ENCODE data around the gene TSEN54. TPM values are rescaled to one million over a fixed set of nuclear protein-coding genes. Genes with fewer than 3 reads are reported as not detected.

The TSEN54 gene
- polyA plus RNA-seq, 1 of the 3 experiments (the other 2 are of a cell fraction) = 29.8 TPM

GRCh38 chr17:75490953-75491649 is 25.2 kb upstream of the TSEN54 start:
- WGBS (ENCODE audit: low lambda C conversion rate) = 95% methylated on average over 18 of the region's 19 CpGs
- no peak for DNase-seq
- Histone ChIP-seq H3K4me3 (ENCODE audit: low read depth in 2 of 2, low read length in 1 of 2) (no peak overlapping the region), H2AFZ (ENCODE audit: low read depth) (no peak overlapping the region), H3K4me1 (ENCODE audit: control insufficient read depth in 1 of 2, insufficient read depth in 2 of 2, low read depth in 1 of 2, low read length in 1 of 2) (peaks cover 0 to 10% of the 10 kb centered on the region in 2 experiments; a peak in 1 of 4 replicates), H3K36me3 (replicated peaks in 1 of 2; ENCODE audit: control insufficient read depth in 1 of 2, insufficient read depth in 2 of 2, low read length in 1 of 2) (peaks cover 0 to 60% of the 10 kb centered on the region in 2 experiments), H3F3A (replicated peaks; ENCODE audit: insufficient read depth) (no peaks in the 10 kb centered on the region), H3K4me2 (no peak overlapping the region), H3K27ac (ENCODE audit: low read depth in 2 of 2, low read length in 1 of 2) (no peak overlapping the region), H3K9ac (no peak overlapping the region), H3K9me2 (no peaks in the 10 kb centered on the region), H3K9me3 (no peaks in the 10 kb centered on the region), H3K79me2 (ENCODE audit: insufficient read depth) (0 out of 2 replicates have a peak, but pooled peaks cover 3% of the 10 kb centered on the region), H3K27me3 (ENCODE audit: insufficient read depth) (no peaks in the 10 kb centered on the region), H4K20me1 (ENCODE audit: insufficient read depth) (no peaks in the 10 kb centered on the region)
- ChIA-PET POLR2A (interaction anchor here (1.9 kb wide), 1 partner anchor 8 kb away, joined by 7 read pairs; no protein-coding TSS in a partner anchor), CTCF (interaction anchor here (1.3 to 2.3 kb wide), 2 partner anchors 25 to 257 kb away, joined by 3 to 7 read pairs (median 5); partner anchors contain the start of gene TSEN54)
- no peak for TF ChIP-seq POLR2AphosphoS5 (IDR thresholded peaks at IDR 0.05; ENCODE audit: low read depth, low read length)
- no peak for TF ChIP-seq TCF12 (IDR thresholded peaks at IDR 0.05)
- TF ChIP-seq EZH2phosphoT487 (IDR thresholded peaks at IDR 0.05; ENCODE audit: borderline replicate concordance, low read depth) = no peak
- no peak for TF ChIP-seq FOXJ3 (CRISPR knock-in tag; IDR thresholded peaks at IDR 0.05)
- no peak for TF ChIP-seq RAD21 (IDR thresholded peaks at IDR 0.05; ENCODE audit: low read length)
- TF ChIP-seq RFX5 (IDR thresholded peaks at IDR 0.05; ENCODE audit: low read length) = no peak
- no peak for TF ChIP-seq CTCF (IDR thresholded peaks at IDR 0.05)
- no peak for TF ChIP-seq RCOR1 (IDR thresholded peaks at IDR 0.05; ENCODE audit: low read length)
- no peak for TF ChIP-seq SIN3A (IDR thresholded peaks at IDR 0.05; ENCODE audit: borderline replicate concordance, low read depth, low read length)
- no peak for TF ChIP-seq JUND (IDR thresholded peaks at IDR 0.05)
- no peak for TF ChIP-seq NRF1 (IDR thresholded peaks at IDR 0.05; ENCODE audit: low read depth, low read length)
- no peak for TF ChIP-seq SMC3 (IDR thresholded peaks at IDR 0.05; ENCODE audit: low read depth, low read length)
- no peak for TF ChIP-seq ELF1 (IDR thresholded peaks at IDR 0.05)
- no peak for TF ChIP-seq TEAD4 (IDR thresholded peaks at IDR 0.05; ENCODE audit: borderline replicate concordance, insufficient read depth)
- TF ChIP-seq MEF2A (IDR thresholded peaks at IDR 0.05; ENCODE audit: borderline replicate concordance, low read depth) = no peak
- TF ChIP-seq RXRA (IDR thresholded peaks at IDR 0.05; ENCODE audit: borderline replicate concordance, low read depth) = no peak

DNA sequence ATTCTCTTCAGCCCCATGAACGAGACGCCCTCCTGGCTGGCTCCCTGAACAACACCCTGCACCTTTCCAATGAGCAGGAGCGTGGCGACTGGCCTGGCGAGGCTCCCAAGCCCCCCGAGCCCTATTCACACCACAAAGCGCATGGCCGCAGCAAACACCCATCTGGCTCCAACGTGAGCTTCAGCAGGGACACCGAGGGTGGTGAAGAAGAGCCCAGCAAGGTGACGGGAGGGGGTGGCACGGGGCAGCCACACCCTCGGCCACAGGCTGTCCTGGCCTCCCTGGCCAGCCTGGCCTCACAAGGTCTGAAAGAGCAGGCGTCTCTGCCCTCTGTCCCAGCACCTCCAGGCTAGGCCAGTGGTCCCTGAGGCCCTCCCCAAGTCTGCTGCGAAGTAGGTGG is 24.6 kb upstream of the TSEN54 start:
- TF ChIP-seq MAX (IDR thresholded peaks at IDR 0.05; ENCODE audit: low read depth) = no peak
- H3K27me3 ChIP-seq (ENCODE audit: insufficient read depth) = no peaks in the 10 kb centered on the region
- peaks cover 0 to 10% of the 10 kb centered on the region in 2 experiments; a peak in 1 of 4 replicates for H3K4me1 ChIP-seq (ENCODE audit: control insufficient read depth in 1 of 2, insufficient read depth in 2 of 2, low read depth in 1 of 2, low read length in 1 of 2)
- WGBS (ENCODE audit: low lambda C conversion rate) = 96% methylated on average over 13 of the region's 15 CpGs
- H3K9ac ChIP-seq = no peak overlapping the region
- H4K20me1 ChIP-seq (ENCODE audit: insufficient read depth) = no peaks in the 10 kb centered on the region
- no peak for DNase-seq
- no peak overlapping the region for H2AFZ ChIP-seq (ENCODE audit: low read depth)
- H3F3A ChIP-seq (replicated peaks; ENCODE audit: insufficient read depth) = no peaks in the 10 kb centered on the region
- no peak overlapping the region for H3K4me2 ChIP-seq
- ChIA-PET POLR2A (no interaction called here), CTCF (interaction anchor here (2.3 to 4.4 kb wide), 2 partner anchors 12 to 24 kb away, joined by 7 to 27 read pairs; partner anchors contain the start of gene TSEN54)
- peaks cover 0 to 63% of the 10 kb centered on the region in 2 experiments for H3K36me3 ChIP-seq (replicated peaks in 1 of 2; ENCODE audit: control insufficient read depth in 1 of 2, insufficient read depth in 2 of 2, low read length in 1 of 2)
- H3K9me2 ChIP-seq = no peaks in the 10 kb centered on the region
- H3K9me3 ChIP-seq = no peaks in the 10 kb centered on the region
- H3K79me2 ChIP-seq (ENCODE audit: insufficient read depth) = 0 out of 2 replicates have a peak, but pooled peaks cover 3% of the 10 kb centered on the region
- no peak overlapping the region for H3K4me3 ChIP-seq (ENCODE audit: low read depth in 2 of 2, low read length in 1 of 2)
- no peak overlapping the region for H3K27ac ChIP-seq (ENCODE audit: low read depth in 2 of 2, low read length in 1 of 2)
